Mesendoderm (in vitro differentiated cells): ENCODE results near the gene CHST12.

Experiments
- DNase-seq: peaks from one replicate; pipeline ENCODE4 v3.0.0; 2013
- H2AK5ac ChIP-seq: 2 replicates; pipeline ENCODE4 v1.6.1; 2013; ENCODE audit warnings: low read length, inconsistent platforms
- H2BK120ac ChIP-seq: 2 replicates; pipeline ENCODE4 v1.6.1; 2013; ENCODE audit warnings: low read depth, mild to moderate bottlenecking, low read length, moderate library complexity, mixed read lengths
- H2BK15ac ChIP-seq: replicated peaks from 2 replicates; pipeline ENCODE4 v1.6.1; 2013; ENCODE audit warnings: low read depth, mild to moderate bottlenecking, moderate library complexity
- H2BK5ac ChIP-seq: 2 replicates; pipeline ENCODE4 v1.6.1; 2013; ENCODE audit warnings: low read length, inconsistent platforms
- H3K18ac ChIP-seq: 2 replicates; pipeline ENCODE4 v1.6.1; 2013; ENCODE audit warnings: mild to moderate bottlenecking, low read length, mixed read lengths
- H3K23ac ChIP-seq: one replicate; pipeline ENCODE4 v1.6.1; 2013; ENCODE audit warnings: low read length
- H3K27ac ChIP-seq: 2 replicates; pipeline ENCODE4 v1.5.1; 2013; ENCODE audit warnings: low read depth, mild to moderate bottlenecking, inconsistent platforms, low read length, moderate library complexity
- H3K27me3 ChIP-seq: 2 replicates; pipeline ENCODE4 v1.6.1; 2013; ENCODE audit warnings: low read length, control low read depth, mild to moderate bottlenecking, inconsistent platforms; ENCODE audit not compliant: insufficient read depth, poor library complexity
- H3K36me3 ChIP-seq: 2 replicates; pipeline ENCODE4 v1.6.1; 2013; ENCODE audit warnings: low read length, inconsistent platforms; ENCODE audit not compliant: control insufficient read depth, insufficient read depth
- H3K4ac ChIP-seq: one replicate; pipeline ENCODE4 v1.6.1; 2013; ENCODE audit warnings: low read depth, mild to moderate bottlenecking, low read length, moderate library complexity
- H3K4me1 ChIP-seq: 2 replicates; pipeline ENCODE4 v1.6.1; 2013; ENCODE audit warnings: low read depth, low read length, inconsistent platforms; ENCODE audit not compliant: control insufficient read depth
- H3K4me2 ChIP-seq: 2 replicates; pipeline ENCODE4 v1.6.1; 2013; ENCODE audit warnings: low read length
- H3K4me3 ChIP-seq: 2 replicates; pipeline ENCODE4 v1.5.1; 2013; ENCODE audit warnings: mild to moderate bottlenecking, low read length
- H3K56ac ChIP-seq: one replicate; pipeline ENCODE4 v1.6.1; 2013; ENCODE audit warnings: low read length
- H3K79me1 ChIP-seq: 2 replicates; pipeline ENCODE4 v1.6.1; 2013; ENCODE audit warnings: low read length, inconsistent platforms
- H3K79me2 ChIP-seq: 2 replicates; pipeline ENCODE4 v1.6.1; 2013; ENCODE audit warnings: mild to moderate bottlenecking, low read length; ENCODE audit not compliant: control insufficient read depth, insufficient read depth
- H3K9ac ChIP-seq: 2 replicates; pipeline ENCODE4 v1.6.1; 2013; ENCODE audit warnings: low read length, inconsistent platforms
- H4K5ac ChIP-seq: one replicate; pipeline ENCODE4 v1.6.1; 2013; ENCODE audit warnings: low read length
- H4K8ac ChIP-seq: one replicate; pipeline ENCODE4 v1.6.1; 2013; ENCODE audit warnings: low read depth, mild to moderate bottlenecking, control low read depth, low read length, moderate library complexity
- WGBS: extraction: QIAGEN DNeasy Blood & Tissue Kit; methylation state at CpG from one replicate; pipeline ENCODE4 v1.1.7; 2013; ENCODE audit warnings: low lambda C conversion rate, missing lambda C conversion rate; ENCODE audit not compliant: insufficient coverage; ENCODE audit errors: extremely low coverage; 5-methylcytosine and 5-hydroxymethylcytosine counted together

CHST12 gene

DNA sequence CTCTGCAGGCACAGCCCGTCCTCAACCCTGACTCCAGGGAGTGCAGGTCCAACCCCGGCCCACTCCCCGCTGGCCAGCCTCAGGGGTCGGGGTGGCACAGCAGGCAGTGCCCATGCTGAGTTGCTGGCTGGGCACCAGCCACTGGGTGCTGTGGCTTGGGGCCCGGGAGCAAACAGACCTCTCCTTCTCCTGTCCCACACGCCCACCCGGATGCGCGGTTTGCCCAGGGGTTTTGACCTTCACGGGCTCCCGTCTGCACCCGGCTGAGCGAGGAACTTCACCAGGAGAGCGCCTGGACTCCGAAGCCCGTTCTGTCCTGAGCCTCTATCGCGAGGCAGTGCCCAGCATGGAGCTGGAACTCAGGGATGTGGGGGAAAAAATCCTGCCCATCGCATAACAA lies 75.4 kb downstream of the CHST12 start:
- H3K4me3 ChIP-seq: no peak overlapping the region
- no peak overlapping the region for H2AK5ac ChIP-seq
- no peaks in the 10 kb centered on the region for H3K79me1 ChIP-seq
- DNase-seq: no peak
- H4K8ac ChIP-seq: no peak overlapping the region
- WGBS: no CpG with 5 or more reads among the region's 19 CpGs
- H3K27ac ChIP-seq: no peak overlapping the region
- H3K4me2 ChIP-seq: no peak overlapping the region
- no peak overlapping the region for H3K9ac ChIP-seq
- no peak overlapping the region for H2BK120ac ChIP-seq
- no peaks in the 10 kb centered on the region for H3K79me2 ChIP-seq
- H3K18ac ChIP-seq: no peak overlapping the region
- H3K23ac ChIP-seq: no peak overlapping the region
- H3K27me3 ChIP-seq: no peaks in the 10 kb centered on the region
- no peak overlapping the region for H4K5ac ChIP-seq
- no peak overlapping the region for H3K4ac ChIP-seq
- H2BK15ac ChIP-seq: no peak overlapping the region
- H2BK5ac ChIP-seq: no peak overlapping the region
- H3K56ac ChIP-seq: peak overlapping the region; percentile 25
- no peaks in the 10 kb centered on the region for H3K4me1 ChIP-seq
- no peaks in the 10 kb centered on the region for H3K36me3 ChIP-seq

DNA sequence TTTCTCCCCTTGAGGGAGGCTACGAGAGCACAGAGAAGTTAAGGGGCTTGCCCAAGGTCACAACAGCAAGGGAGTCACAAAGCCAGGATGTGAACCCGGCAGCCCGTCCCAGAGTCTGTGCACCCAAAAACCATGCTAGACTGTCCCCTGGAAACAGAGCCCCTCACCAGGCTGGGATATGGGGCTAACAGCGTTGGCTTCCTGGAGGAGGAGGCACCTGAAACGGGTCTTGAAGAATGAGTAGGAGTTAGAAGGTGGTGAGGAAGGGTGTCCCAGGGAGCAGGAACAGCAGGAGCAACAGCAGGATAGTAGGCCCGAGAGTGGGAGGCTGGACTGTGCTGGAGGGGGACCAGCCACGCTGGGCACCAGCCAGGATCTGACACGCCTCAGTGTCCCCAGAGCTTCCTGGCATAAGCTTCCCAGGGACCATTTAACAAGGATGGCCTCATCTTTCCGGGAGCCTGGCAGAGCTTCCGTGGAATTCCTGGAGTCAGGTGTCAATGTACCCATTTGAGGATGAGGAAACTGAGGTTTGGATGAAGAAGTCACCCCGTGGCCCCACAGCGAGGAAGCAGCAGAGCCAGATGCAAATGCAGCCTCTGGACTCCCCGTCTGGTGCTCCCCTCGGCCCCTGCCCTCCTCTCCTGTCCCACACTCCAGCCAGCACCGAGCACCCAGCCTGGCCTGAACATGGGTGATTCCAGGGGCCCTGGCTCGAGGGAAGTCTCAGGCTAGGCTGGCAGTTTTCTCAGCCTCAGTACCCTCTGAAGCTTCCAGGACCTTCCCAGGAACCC lies 76.1 kb downstream of the CHST12 start:
- H4K8ac ChIP-seq: no peak overlapping the region
- H3K4ac ChIP-seq: no peak overlapping the region
- H3K36me3 ChIP-seq: no peaks in the 10 kb centered on the region
- H3K79me2 ChIP-seq: no peaks in the 10 kb centered on the region
- H2BK5ac ChIP-seq: no peak overlapping the region
- H3K79me1 ChIP-seq: no peaks in the 10 kb centered on the region
- no peak overlapping the region for H3K56ac ChIP-seq
- H3K4me3 ChIP-seq: no peak overlapping the region
- no peak overlapping the region for H3K9ac ChIP-seq
- no CpG with 5 or more reads among the region's 16 CpGs for WGBS
- H3K4me2 ChIP-seq: no peak overlapping the region
- no peak overlapping the region for H3K18ac ChIP-seq
- H3K27ac ChIP-seq: no peak overlapping the region
- H2BK15ac ChIP-seq: no peak overlapping the region
- no peak overlapping the region for H2BK120ac ChIP-seq
- DNase-seq: no peak
- no peak overlapping the region for H4K5ac ChIP-seq
- no peaks in the 10 kb centered on the region for H3K4me1 ChIP-seq
- H3K23ac ChIP-seq: no peak overlapping the region
- H3K27me3 ChIP-seq: no peaks in the 10 kb centered on the region
- H2AK5ac ChIP-seq: no peak overlapping the region

DNA sequence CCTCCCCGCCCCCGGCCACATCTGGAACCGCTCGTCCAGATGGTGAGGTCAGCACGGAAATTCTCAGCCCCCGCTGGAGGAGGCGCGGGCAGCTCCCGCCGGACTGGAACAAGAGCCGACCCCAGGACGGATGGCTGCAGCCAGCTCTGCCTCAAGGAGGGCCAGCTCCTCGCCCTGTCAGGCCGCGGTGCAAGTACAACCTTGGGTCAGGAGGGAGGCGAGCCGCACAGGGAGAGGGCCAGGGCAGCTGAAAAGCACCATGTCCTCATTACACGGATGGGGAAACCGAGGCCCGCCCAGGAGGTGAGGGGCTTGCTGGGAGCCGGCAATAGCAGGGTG lies 76.6 kb downstream of the CHST12 start:
- no peak overlapping the region for H3K4me2 ChIP-seq
- H4K8ac ChIP-seq: no peak overlapping the region
- H3K4me3 ChIP-seq: no peak overlapping the region
- H3K4ac ChIP-seq: no peak overlapping the region
- WGBS: no CpG with 5 or more reads among the region's 21 CpGs
- no peak overlapping the region for H3K56ac ChIP-seq
- H2BK120ac ChIP-seq: no peak overlapping the region
- H2AK5ac ChIP-seq: no peak overlapping the region
- H3K18ac ChIP-seq: no peak overlapping the region
- H3K27me3 ChIP-seq: no peaks in the 10 kb centered on the region
- H3K9ac ChIP-seq: no peak overlapping the region
- H3K79me2 ChIP-seq: no peaks in the 10 kb centered on the region
- H3K4me1 ChIP-seq: no peaks in the 10 kb centered on the region
- no peak overlapping the region for H2BK5ac ChIP-seq
- no peak overlapping the region for H2BK15ac ChIP-seq
- DNase-seq: no peak
- H3K79me1 ChIP-seq: no peaks in the 10 kb centered on the region
- H3K27ac ChIP-seq: no peak overlapping the region
- no peaks in the 10 kb centered on the region for H3K36me3 ChIP-seq
- no peak overlapping the region for H4K5ac ChIP-seq
- H3K23ac ChIP-seq: no peak overlapping the region

DNA sequence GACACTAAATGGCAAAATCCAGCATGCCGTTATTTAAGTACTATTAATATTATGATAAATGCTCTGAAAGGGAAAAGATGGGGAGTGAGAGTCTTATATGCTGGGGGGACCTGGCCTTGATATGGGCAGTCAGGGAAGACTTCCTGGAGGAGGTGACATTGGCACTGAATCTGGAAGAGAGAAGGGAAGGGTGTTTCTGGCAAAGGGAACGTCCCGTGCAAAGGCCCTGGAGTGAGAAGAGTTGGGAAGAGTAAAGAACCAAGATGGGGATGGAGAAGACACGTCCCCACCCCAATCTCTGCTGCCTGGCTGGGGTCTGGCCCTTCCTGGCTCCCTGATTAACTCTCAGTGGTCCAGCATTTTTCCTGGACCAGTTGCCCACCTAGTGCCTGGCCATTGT lies 77.8 kb downstream of the CHST12 start:
- no peak overlapping the region for H4K8ac ChIP-seq
- no peak overlapping the region for H3K27ac ChIP-seq
- DNase-seq: no peak
- no peaks in the 10 kb centered on the region for H3K79me2 ChIP-seq
- H3K56ac ChIP-seq: no peak overlapping the region
- H3K4ac ChIP-seq: no peak overlapping the region
- no peaks in the 10 kb centered on the region for H3K4me1 ChIP-seq
- no peak overlapping the region for H3K18ac ChIP-seq
- no CpG with 5 or more reads among the region's 4 CpGs for WGBS
- H3K36me3 ChIP-seq: no peaks in the 10 kb centered on the region
- no peak overlapping the region for H3K9ac ChIP-seq
- H3K79me1 ChIP-seq: no peaks in the 10 kb centered on the region
- H2BK120ac ChIP-seq: no peak overlapping the region
- H3K4me2 ChIP-seq: no peak overlapping the region
- no peak overlapping the region for H2BK5ac ChIP-seq
- H3K4me3 ChIP-seq: no peak overlapping the region
- H2BK15ac ChIP-seq: no peak overlapping the region
- H3K23ac ChIP-seq: no peak overlapping the region
- no peak overlapping the region for H2AK5ac ChIP-seq
- H3K27me3 ChIP-seq: no peaks in the 10 kb centered on the region
- no peak overlapping the region for H4K5ac ChIP-seq

GRCh38 chr7:2482725-2483451 lies 79.5 kb downstream of the CHST12 start:
- Histone ChIP-seq H3K36me3 (no peaks in the 10 kb centered on the region), H3K23ac (no peak overlapping the region), H3K4ac (no peak overlapping the region), H2BK15ac (no peak overlapping the region), H3K56ac (no peak overlapping the region), H3K27ac (no peak overlapping the region), H2BK5ac (no peak overlapping the region), H3K4me2 (no peak overlapping the region), H3K27me3 (no peaks in the 10 kb centered on the region), H3K9ac (no peak overlapping the region), H3K79me1 (no peaks in the 10 kb centered on the region), H4K8ac (no peak overlapping the region), H3K4me1 (no peaks in the 10 kb centered on the region), H4K5ac (no peak overlapping the region), H3K4me3 (no peak overlapping the region), H3K79me2 (no peaks in the 10 kb centered on the region), H3K18ac (no peak overlapping the region), H2AK5ac (no peak overlapping the region), H2BK120ac (no peak overlapping the region)
- no CpG with 5 or more reads among the region's 10 CpGs for WGBS
- DNase-seq: no peak
